Brain microvascular endothelial cell (primary cell): ENCODE measurements around the gene LTBP1.

Source experiments
- DNase-seq: peaks from one replicate; pipeline ENCODE4 v3.0.0-alpha.2; 2020
- H3K27ac ChIP-seq: fragments of 250-450 bp; sonication (Bioruptor Pico); 2 replicates; pipeline ENCODE4 v1.5.1; 2020; ENCODE audit warnings: mild to moderate bottlenecking, moderate library complexity
- H3K27me3 ChIP-seq: fragments of 250-450 bp; sonication (Bioruptor Pico); replicated peaks from 2 replicates; pipeline ENCODE4 v1.5.1; 2020; ENCODE audit warnings: mild to moderate bottlenecking
- H3K36me3 ChIP-seq: fragments of 250-450 bp; sonication (Bioruptor Pico); replicated peaks from 2 replicates; pipeline ENCODE4 v1.5.1; 2020; ENCODE audit warnings: mild to moderate bottlenecking
- H3K4me3 ChIP-seq: 2 replicates; pipeline ENCODE4 v1.5.1; 2011; ENCODE audit warnings: low read depth, mild to moderate bottlenecking, control low read depth, low read length, moderate library complexity
- CTCF ChIP-seq: IDR thresholded peaks from 2 replicates; pipeline ENCODE4 v1.5.1; 2011; ENCODE audit warnings: low read depth, mild to moderate bottlenecking, moderate library complexity, low read length, control low read depth, inconsistent platforms; ENCODE audit errors: missing control alignments
- in situ Hi-C: cut with HindIII; loops from 2 replicates; pipeline ENCODE4 v1.10.0; 2017; ENCODE audit warnings: low sequenced_read_pairs, low pct_ligation_motif_present

Gene LTBP1

GRCh38 chr2:33392366-33392765 lies 445.6 kb downstream of the LTBP1 start:
- TF ChIP-seq CTCF = no peak
- no peak overlapping the region for H3K4me3 ChIP-seq
- no peaks in the 10 kb centered on the region for H3K27me3 ChIP-seq
- H3K27ac ChIP-seq = no peak overlapping the region
- in situ Hi-C loops = no loop called here
- no peak for DNase-seq
- H3K36me3 ChIP-seq = peaks cover 58% of the 10 kb centered on the region

GRCh38 chr2:33395034-33395433 lies 448.3 kb downstream of the LTBP1 start:
- H3K4me3 ChIP-seq = no peak overlapping the region
- no peaks in the 10 kb centered on the region for H3K27me3 ChIP-seq
- peaks cover 59% of the 10 kb centered on the region for H3K36me3 ChIP-seq
- DNase-seq = no peak
- no peak for TF ChIP-seq CTCF
- H3K27ac ChIP-seq = no peak overlapping the region
- in situ Hi-C loops = no loop called here

GRCh38 chr2:33395655-33396249 lies 449.0 kb downstream of the LTBP1 start:
- no peak overlapping the region for H3K4me3 ChIP-seq
- in situ Hi-C loops = no loop called here
- TF ChIP-seq CTCF = peak; percentile 83

GRCh38 chr2:33404321-33404720 lies 457.6 kb downstream of the LTBP1 start:
- Histone ChIP-seq H3K4me3 (no peak overlapping the region), H3K27me3 (no peaks in the 10 kb centered on the region), H3K36me3 (peaks cover 21% of the 10 kb centered on the region), H3K27ac (no peak overlapping the region)
- DNase-seq = no peak
- in situ Hi-C loops = no loop called here
- TF ChIP-seq CTCF = no peak

More at GRCh38 chr2:33395655-33396249, 449.0 kb downstream of the LTBP1 start:
- peak; percentile 42 for DNase-seq
- Histone ChIP-seq H3K27me3 (no peaks in the 10 kb centered on the region), H3K36me3 (peaks cover 53% of the 10 kb centered on the region), H3K27ac (no peak overlapping the region)

GRCh38 chr2:33406622-33407021 lies 459.9 kb downstream of the LTBP1 start:
- Histone ChIP-seq H3K36me3 (peaks cover 5% of the 10 kb centered on the region), H3K27me3 (no peaks in the 10 kb centered on the region), H3K27ac (no peak overlapping the region), H3K4me3 (no peak overlapping the region)
- no peak for TF ChIP-seq CTCF
- in situ Hi-C loops = no loop called here
- no peak for DNase-seq

GRCh38 chr2:33408109-33408508 lies 461.4 kb downstream of the LTBP1 start:
- no peak for TF ChIP-seq CTCF
- in situ Hi-C loops = no loop called here
- no peak for DNase-seq
- H3K36me3 ChIP-seq = no peaks in the 10 kb centered on the region
- H3K4me3 ChIP-seq = no peak overlapping the region
- H3K27ac ChIP-seq = no peak overlapping the region
- H3K27me3 ChIP-seq = no peaks in the 10 kb centered on the region
